Measurements from ENCODE around the gene ELOA2.
"Not testable (repeated sequence)": the region's sequence is repeated elsewhere in the genome, so short reads cannot be mapped to it uniquely, and the experiment has no call there.

- TF ChIP-seq CTCF, POLR2A, EP300 (IDR thresholded peaks at IDR 0.05): not testable (repeated sequence)
These were observed 12.6 kb downstream of the ELOA2 start for GRCh38 chr18:47022821-47023220.

Measured in ovary (tissue), 3 donors.